Adrenal gland (tissue), 12 donors: Measurements from ENCODE around the gene MAN1B1. TPM values are rescaled to one million over a fixed set of nuclear protein-coding genes. Genes with fewer than 3 reads are reported as not detected.

Source experiments
- DNase-seq, 7 donors: peaks; one replicate each; pipeline ENCODE4 v3.0.0-alpha.2; 2019 to 2020
- H3K27ac ChIP-seq, 5 donors: fragments of 200-600 bp; sonication (generic) in 4 of 5; 1 replicate in 3 of 5; 2 replicates in 2 of 5; pipeline versions ENCODE4 v1.5.1 to v1.8.0; 2016 to 2020; ENCODE audit warnings: mild to moderate bottlenecking in 1 of 5
- H3K27me3 ChIP-seq: fragments of 200-600 bp; 2 replicates; pipeline ENCODE4 v1.8.0; 2021
- H3K36me3 ChIP-seq, 2 donors: fragments of 200-600 bp; replicated peaks in 1 of 2; 1 replicate in 1 of 2; 2 replicates in 1 of 2; pipeline versions ENCODE4 v1.5.1 to v1.8.0; 2018 to 2022
- H3K4me1 ChIP-seq, 2 donors: fragments of 200-600 bp; replicated peaks in 1 of 2; 1 replicate in 1 of 2; 2 replicates in 1 of 2; pipeline versions ENCODE4 v1.5.1 to v1.8.0; 2018 to 2021
- H3K4me3 ChIP-seq, 4 donors: fragments of 200-600 bp; sonication (generic) in 3 of 4; one replicate each; pipeline ENCODE4 v1.5.1; 2016 to 2018
- H3K9me3 ChIP-seq, 3 donors: fragments of 200-600 bp; sonication (generic) in 1 of 3; replicated peaks in 1 of 3; 1 replicate in 2 of 3; 2 replicates in 1 of 3; pipeline versions ENCODE4 v1.5.1 to v1.8.0; 2016 to 2021
- CTCF ChIP-seq, 6 experiments: fragments of 450-650 bp in 4 of 6; fragments of 200-600 bp in 2 of 6; sonication (generic) in 1 of 6; IDR thresholded peaks; 1 replicate in 5 of 6; 2 replicates in 1 of 6; pipeline versions ENCODE4 v1.5.1 to v1.8.0; 2016 to 2021; ENCODE audit warnings: antibody characterized with exemption in 6 of 6, mild to moderate bottlenecking in 2 of 6, moderate library complexity in 1 of 6
- POLR2A ChIP-seq, 2 donors: fragments of 450-650 bp; IDR thresholded peaks; one replicate each; pipeline ENCODE4 v1.6.1; 2017; ENCODE audit warnings: antibody characterized with exemption in 2 of 2, mild to moderate bottlenecking in 2 of 2, moderate library complexity in 1 of 2
- WGBS, 4 donors: extraction: QIAGEN DNeasy Blood & Tissue Kit in 2 of 4; methylation state at CpG; one replicate each; pipeline versions ENCODE4 v1.1.5 to v1.1.7; 2013 to 2017; 5-methylcytosine and 5-hydroxymethylcytosine counted together
- intact Hi-C, 2 donors: fragments of 100-400 bp; cut with DNase I; formaldehyde crosslinking; loops; one replicate each; pipeline versions ENCODE4 v1.14.1 to v1.15.0; 2022 to 2023
- polyA plus RNA-seq, 3 donors: library from polyadenylated mRNA; stranded (reverse); fragments of 200-250 nt in 2 of 3; fragments of 350-450 nt in 1 of 3; fragmentation: Illumina TruSeq in 1 of 3; extraction: RNeasy Lipid Tissue Mini Kit (QIAGEN cat#74804) in 1 of 3; gene quantifications; one replicate each; pipeline ENCODE4 v1.2.3, GENCODE V29; 2013 to 2014
- total RNA-seq, 9 donors: library from RNA; depleted of rRNA in 4 of 9; stranded (reverse); fragments of >200 nt in 4 of 9; fragments of 120-200 nt in 1 of 9; fragmentation: NEBNext Ultra II Directional in 1 of 9; extraction: Animal tissue kit (Norgen Biotek cat#: 25700) in 1 of 9; gene quantifications; one replicate each; pipeline versions ENCODE4 v1.1.0 to v1.2.4, GENCODE V29; 2013 to 2023
- donor health status: healthy with polysubstance abuse.
- donor health status: Bipolar disorder and iron deficiency.
- donor health status: DM: yes; HTN: yes; CAD: no.
- donor health status: DM: no; HTN: no; CAD: no.
- donor health status: DM: no; HTN: no; CAD: no.
- donor health status: DM: yes; HTN: yes; CAD: no.

MAN1B1 gene
- total and polyA plus RNA-seq, 12 donors, result 44.4 to 138 (median 67.9) TPM

GRCh38 chr9:137105814-137106661, 19.3 kb downstream of the MAN1B1 start:
- WGBS, 4 donors, result 90 to 95% (median 92%) methylated on average over 4 to 31 of the region's 31 CpGs
- no peak for DNase-seq
- intact Hi-C loops, result no loop called here
- H3K4me3 ChIP-seq, result no peak overlapping the region
- no peaks in the 10 kb centered on the region for H3K4me1 ChIP-seq
- no peaks in the 10 kb centered on the region for H3K27me3 ChIP-seq
- H3K36me3 ChIP-seq, result peaks cover 0 to 85% of the 10 kb centered on the region in 2 donors
- no peak overlapping the region for H3K27ac ChIP-seq
- TF ChIP-seq CTCF (IDR thresholded peaks at IDR 0.05) (no peak), POLR2A (IDR thresholded peaks at IDR 0.05) (no peak)
- H3K9me3 ChIP-seq, result no peaks in the 10 kb centered on the region

GRCh38 chr9:137106662-137107250, 20.0 kb downstream of the MAN1B1 start:
- Histone ChIP-seq H3K27me3 (no peaks in the 10 kb centered on the region), H3K4me3 (no peak overlapping the region), H3K27ac (no peak overlapping the region), H3K9me3 (no peaks in the 10 kb centered on the region), H3K36me3 (peaks cover 0 to 83% of the 10 kb centered on the region in 2 donors), H3K4me1 (no peaks in the 10 kb centered on the region)
- DNase-seq, result no peak
- no peak for TF ChIP-seq POLR2A (IDR thresholded peaks at IDR 0.05)
- no peak for TF ChIP-seq CTCF (IDR thresholded peaks at IDR 0.05)
- intact Hi-C loops, result no loop called here
- 85 to 88% (median 87%) methylated on average over 15 to 27 of the region's 27 CpGs for WGBS, 4 donors

GRCh38 chr9:137107312-137107921, 20.6 kb downstream of the MAN1B1 start:
- Histone ChIP-seq H3K36me3 (peaks cover 0 to 89% of the 10 kb centered on the region in 2 donors), H3K27me3 (no peaks in the 10 kb centered on the region), H3K4me3 (no peak overlapping the region), H3K27ac (no peak overlapping the region), H3K9me3 (no peaks in the 10 kb centered on the region), H3K4me1 (no peaks in the 10 kb centered on the region)
- TF ChIP-seq CTCF (IDR thresholded peaks at IDR 0.05) (no peak), POLR2A (IDR thresholded peaks at IDR 0.05) (no peak)
- no peak for DNase-seq
- intact Hi-C loops, result no loop called here
- 84 to 98% (median 90%) methylated on average over 8 to 27 of the region's 27 CpGs for WGBS, 4 donors

- H3K4me1 ChIP-seq, result no peaks in the 10 kb centered on the region
- no peak overlapping the region for H3K27ac ChIP-seq
- H3K27me3 ChIP-seq, result no peaks in the 10 kb centered on the region
- intact Hi-C loops, result no loop called here
- no peaks in the 10 kb centered on the region for H3K9me3 ChIP-seq
- H3K36me3 ChIP-seq, result peaks cover 0 to 92% of the 10 kb centered on the region in 2 donors
- TF ChIP-seq CTCF (IDR thresholded peaks at IDR 0.05) (no peak), POLR2A (IDR thresholded peaks at IDR 0.05) (no peak)
- DNase-seq, result no peak
- no peak overlapping the region for H3K4me3 ChIP-seq
- WGBS, 4 donors, result 91 to 96% (median 93%) methylated on average over 9 to 17 of the region's 17 CpGs
Observed at GRCh38 chr9:137107982-137108381, 21.2 kb downstream of the MAN1B1 start.
